Peyer's patch (tissue), 4 donors: ENCODE data around the gene TSPAN32.

ENCODE experiments used
- POLR2A ChIP-seq, 2 donors: fragments of 450-650 bp; IDR thresholded peaks; one replicate each; pipeline ENCODE4 v1.5.1; 2017; ENCODE audit warnings: antibody characterized with exemption in 2 of 2, mild to moderate bottlenecking in 2 of 2, moderate library complexity in 2 of 2
- TF ChIP-seq, protein P1 (sequence below), 6 experiments: fragments of 450-650 bp in 4 of 6; fragments of 200-600 bp in 2 of 6; sonication (generic) in 1 of 6; IDR thresholded peaks; one replicate each; pipeline ENCODE4 v1.5.1; 2017 to 2019; ENCODE audit warnings: antibody characterized with exemption in 6 of 6, mild to moderate bottlenecking in 3 of 6, moderate library complexity in 1 of 6

DNA sequence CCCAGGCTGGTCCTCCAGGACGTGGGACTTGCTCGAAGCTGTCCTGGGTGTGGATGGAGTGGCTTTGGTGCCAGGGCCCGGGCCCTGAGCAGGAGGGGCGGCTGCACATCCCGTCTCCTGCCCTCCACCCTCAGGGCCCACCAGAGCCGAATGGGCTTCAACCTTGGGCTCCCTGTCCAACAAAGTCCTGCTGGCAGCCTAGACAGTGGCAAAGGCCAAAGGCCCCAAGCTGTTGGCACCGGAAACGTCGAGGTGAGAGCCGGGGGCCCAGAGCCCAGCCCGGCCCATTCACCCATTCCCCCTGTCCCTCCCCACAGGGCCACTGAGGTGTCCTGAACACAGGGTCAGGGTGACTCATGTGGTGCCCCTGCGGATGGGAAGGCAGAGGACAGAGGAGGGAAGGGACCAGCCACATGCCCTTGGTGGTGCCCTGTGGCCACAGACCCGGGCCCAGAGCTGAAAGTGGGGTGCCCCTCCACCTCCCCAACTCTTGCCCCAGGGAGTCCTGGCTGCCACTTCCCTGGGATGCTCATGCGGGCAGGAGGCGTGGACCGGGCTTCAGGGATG, 9.1 kb downstream of the TSPAN32 start:
- TF ChIP-seq, protein P1, sequence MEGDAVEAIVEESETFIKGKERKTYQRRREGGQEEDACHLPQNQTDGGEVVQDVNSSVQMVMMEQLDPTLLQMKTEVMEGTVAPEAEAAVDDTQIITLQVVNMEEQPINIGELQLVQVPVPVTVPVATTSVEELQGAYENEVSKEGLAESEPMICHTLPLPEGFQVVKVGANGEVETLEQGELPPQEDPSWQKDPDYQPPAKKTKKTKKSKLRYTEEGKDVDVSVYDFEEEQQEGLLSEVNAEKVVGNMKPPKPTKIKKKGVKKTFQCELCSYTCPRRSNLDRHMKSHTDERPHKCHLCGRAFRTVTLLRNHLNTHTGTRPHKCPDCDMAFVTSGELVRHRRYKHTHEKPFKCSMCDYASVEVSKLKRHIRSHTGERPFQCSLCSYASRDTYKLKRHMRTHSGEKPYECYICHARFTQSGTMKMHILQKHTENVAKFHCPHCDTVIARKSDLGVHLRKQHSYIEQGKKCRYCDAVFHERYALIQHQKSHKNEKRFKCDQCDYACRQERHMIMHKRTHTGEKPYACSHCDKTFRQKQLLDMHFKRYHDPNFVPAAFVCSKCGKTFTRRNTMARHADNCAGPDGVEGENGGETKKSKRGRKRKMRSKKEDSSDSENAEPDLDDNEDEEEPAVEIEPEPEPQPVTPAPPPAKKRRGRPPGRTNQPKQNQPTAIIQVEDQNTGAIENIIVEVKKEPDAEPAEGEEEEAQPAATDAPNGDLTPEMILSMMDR (IDR thresholded peaks at IDR 0.05): no peak
- no peak for TF ChIP-seq POLR2A (IDR thresholded peaks at IDR 0.05)
